ENCODE results near the gene RAB3C.

The RAB3C gene

GRCh38 chr5:58778888-58779287, 196.0 kb downstream of the RAB3C start:
- DNase-seq, result no peak

DNA sequence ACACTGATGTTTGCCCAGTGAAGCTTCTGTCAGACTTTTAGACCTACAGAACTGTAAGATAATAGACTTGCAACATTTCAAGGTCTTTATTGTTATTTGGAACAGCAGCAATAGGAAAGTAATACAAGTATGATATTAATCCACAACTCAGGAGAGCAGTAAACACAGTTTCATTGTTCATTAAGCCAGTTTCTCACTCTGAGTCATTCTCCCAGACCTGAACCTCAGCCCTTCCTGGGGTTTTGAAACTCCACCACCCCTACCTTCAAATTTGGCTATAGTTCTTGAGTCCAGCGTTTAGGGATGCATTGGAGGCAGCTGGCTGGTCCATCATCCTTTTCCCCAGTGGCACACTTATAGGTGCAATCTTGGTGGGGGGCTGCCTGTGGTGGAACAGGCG, 203.2 kb downstream of the RAB3C start:
- no peak for DNase-seq

DNA sequence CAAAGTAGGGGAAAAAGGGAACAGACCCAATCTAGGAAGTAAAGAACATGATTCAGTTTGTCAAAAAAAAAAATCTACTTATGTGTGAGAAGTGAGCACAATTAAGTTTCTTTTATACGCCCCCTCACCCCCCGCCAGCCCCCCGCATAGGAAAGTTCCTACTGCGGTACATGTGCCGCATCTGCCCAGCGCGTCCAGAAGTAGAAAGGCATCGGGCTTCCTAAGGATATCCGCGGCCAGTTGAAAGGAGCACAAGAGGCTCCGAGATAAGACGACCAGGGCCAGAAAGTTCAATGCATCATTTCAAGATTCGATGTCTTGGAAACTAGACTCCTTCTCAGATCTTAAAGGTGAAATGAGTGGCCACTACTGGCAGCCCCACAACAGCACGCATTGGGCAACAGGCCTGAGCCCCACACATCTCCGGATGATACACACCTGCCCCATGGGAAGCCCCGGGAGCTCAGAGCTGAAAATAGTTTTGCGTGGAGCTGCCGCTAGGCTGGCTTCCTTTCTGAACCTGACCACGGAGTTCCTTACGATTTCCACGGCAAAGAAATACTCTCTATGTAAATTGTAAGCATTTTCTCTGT, 203.9 kb downstream of the RAB3C start:
- no peak for DNase-seq

GRCh38 chr5:58787987-58788386, 205.1 kb downstream of the RAB3C start:
- DNase-seq, result no peak

- DNase-seq, result no peak
Measured at GRCh38 chr5:58793888-58794657, 211.2 kb downstream of the RAB3C start.

GRCh38 chr5:58794875-58795274, 212.0 kb downstream of the RAB3C start:
- DNase-seq, result no peak

DNA sequence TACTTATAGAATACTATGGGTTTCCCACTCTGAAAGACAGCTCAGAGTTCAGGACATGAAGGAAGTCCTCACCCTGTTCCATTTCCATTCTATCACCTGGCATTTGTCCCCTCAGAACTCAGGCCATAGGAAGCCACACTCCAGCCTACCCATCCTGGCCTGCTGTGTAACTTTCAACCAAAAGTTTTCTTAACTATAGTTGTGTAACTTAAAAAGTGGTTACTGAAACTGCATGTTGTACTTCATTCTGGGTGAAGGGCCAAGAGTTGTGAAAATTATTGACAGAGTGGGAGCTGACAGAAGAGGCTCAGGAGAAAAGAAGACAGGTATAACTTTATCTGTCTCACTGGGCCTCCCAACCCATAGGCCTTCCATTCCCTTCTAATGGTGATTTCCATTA, 212.5 kb downstream of the RAB3C start:
- no peak for DNase-seq

DNA sequence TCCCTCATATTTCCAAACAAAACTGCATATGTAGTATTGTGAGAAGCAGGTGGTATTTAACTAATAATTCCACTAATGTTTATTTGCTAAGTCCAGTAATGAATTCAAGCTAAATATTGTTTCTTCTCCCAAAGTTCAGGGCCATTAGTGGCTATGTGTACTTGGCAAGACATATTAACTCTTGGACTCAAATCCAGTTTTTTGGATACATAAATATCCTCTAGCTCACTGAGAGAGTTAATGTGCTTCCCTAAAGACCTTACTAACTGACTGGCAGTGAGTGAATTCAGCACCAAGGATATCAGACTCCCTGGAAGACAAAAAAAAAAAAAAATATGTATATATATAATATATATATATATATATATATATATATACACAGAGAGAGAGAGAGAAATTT, 214.1 kb downstream of the RAB3C start:
- no peak for DNase-seq

GRCh38 chr5:58800356-58800755, 217.5 kb downstream of the RAB3C start:
- no peak for DNase-seq

DNA sequence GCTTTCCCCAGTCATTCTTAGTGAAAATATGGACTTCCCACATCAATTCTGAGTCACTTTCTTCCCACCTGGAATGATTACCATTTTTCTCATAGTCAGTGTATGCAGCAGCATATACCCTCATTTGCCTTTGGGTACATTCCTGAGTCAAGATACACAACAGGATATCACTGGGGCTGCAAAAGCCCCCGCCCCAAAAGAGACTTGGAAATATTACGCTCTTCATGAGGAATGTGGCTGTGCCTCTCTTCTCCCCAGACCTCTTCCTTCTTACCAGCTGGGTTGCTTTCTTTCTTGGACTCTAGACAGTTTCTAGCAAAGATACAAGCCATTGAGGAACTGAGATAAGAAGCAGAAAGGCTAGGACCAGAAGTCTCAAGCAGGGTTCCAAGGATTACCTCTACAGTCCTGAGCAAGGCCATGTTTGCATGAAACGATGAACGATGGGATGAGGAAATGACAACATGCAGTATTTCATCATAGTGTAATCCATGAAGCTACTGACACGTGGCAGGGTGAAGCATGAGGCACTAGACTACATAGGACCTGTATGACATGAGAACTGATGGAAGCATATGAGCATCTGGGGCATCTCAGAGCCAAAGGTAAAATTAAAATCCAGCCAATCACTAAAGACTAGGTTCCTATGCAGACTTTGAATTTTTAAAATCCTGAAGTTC, 218.1 kb downstream of the RAB3C start:
- no peak for DNase-seq

- no peak for DNase-seq
Measured at GRCh38 chr5:58803056-58803455, 220.2 kb downstream of the RAB3C start.

DNA sequence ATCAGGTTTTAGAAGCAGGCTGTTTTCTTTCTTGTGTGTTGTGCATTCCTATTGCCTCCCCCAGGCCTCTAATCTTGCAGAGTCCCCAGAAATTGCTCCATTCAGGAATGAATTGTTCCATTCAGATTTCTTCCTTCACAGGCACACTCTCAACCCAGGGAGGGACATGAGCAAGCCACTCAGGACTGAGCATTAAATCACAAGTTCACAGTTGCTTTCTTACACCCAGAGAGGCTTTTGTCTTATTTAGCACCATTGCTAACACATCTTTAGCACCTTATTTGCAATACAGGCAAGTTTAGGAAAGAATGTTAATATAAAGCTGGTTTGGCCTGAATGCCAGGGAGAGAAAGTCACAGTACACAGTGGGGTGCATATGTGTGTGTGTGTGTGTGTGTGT, 221.4 kb downstream of the RAB3C start:
- DNase-seq, result no peak

GRCh38 chr5:58810086-58810485, 227.2 kb downstream of the RAB3C start:
- no peak for DNase-seq

GRCh38 chr5:58813855-58814254, 231.0 kb downstream of the RAB3C start:
- no peak for DNase-seq

GRCh38 chr5:58816181-58816731, 233.4 kb downstream of the RAB3C start:
- no peak for DNase-seq

DNA sequence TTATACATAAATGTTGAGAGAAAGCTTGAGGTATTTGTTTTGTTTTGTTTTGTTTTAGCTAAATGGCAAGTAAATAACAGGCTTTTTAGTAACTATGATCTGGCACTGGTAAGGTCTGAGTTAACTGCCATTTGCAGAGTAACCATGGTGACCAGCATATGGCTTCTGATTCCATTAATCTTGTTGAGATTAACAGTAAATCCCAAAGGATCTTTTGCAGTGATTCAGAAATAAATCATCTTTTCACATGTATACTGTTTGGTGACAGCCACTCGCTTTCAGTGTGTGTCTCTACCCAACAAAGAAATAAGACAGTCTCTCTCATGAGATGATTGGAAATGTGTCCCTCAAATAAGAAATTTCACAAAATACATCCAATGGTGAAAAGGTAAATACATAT, 235.6 kb downstream of the RAB3C start:
- no peak for DNase-seq

DNA sequence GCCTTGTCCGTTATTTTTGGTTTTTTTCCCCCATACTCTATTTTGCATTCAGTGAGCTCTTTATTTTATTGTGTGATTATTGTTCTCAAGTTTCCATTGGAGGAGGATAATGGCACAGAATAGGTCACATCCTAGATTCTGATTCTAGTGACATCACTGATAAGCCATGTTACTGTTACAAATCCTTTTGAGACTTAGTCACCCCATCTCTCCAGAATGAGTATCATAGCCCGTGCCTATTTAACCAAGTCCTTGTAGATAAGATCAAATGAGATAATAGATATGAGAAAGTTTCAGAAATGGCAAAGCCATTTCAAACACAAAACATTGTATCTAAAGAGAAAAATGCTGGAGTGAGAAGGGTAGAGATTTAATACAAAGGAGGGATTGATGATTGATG, 242.6 kb downstream of the RAB3C start:
- no peak for DNase-seq

GRCh38 chr5:58825899-58826298, 243.0 kb downstream of the RAB3C start:
- DNase-seq, result no peak

GRCh38 chr5:58827463-58827862, 244.6 kb downstream of the RAB3C start:
- no peak for DNase-seq

DNA sequence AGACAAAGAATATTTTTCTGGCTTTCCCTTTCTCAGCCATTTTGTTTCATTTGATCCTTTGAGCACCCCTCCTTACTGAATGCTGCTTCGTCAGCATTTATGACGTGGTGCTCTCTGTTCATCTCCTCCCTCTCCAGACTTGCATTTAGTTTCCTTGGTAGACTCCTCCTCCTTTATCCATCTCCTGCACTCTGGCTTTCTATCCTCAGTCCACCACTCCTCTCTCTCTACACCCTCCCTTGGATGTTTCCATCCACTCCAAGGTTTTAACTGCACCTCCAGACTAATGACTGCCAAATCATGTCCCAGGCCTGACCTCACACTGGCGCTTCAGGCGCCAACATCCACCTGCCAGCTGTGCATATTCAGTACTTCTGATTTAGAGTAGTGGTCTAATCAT, 245.4 kb downstream of the RAB3C start:
- no peak for DNase-seq

- DNase-seq, result no peak
Measured at GRCh38 chr5:58834242-58835225, 251.7 kb downstream of the RAB3C start.

DNA sequence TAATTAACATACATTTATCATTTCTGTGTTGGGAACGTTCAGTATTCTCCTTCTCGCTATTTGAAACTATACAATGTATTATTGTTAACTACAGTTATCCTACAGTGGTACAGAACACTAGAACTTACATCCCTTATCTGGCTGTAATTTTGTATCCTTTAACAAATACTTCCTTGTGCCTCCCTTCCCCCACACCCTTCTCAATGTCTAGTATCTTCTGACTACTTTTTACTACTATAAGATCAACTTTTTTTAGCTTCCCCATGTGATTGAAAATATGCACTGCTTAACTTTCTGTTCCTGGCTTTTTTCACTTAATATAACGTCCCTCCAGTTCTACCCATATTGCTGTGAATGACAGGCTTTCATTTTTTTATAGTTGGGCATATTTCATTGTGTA, 253.5 kb downstream of the RAB3C start:
- no peak for DNase-seq

DNA sequence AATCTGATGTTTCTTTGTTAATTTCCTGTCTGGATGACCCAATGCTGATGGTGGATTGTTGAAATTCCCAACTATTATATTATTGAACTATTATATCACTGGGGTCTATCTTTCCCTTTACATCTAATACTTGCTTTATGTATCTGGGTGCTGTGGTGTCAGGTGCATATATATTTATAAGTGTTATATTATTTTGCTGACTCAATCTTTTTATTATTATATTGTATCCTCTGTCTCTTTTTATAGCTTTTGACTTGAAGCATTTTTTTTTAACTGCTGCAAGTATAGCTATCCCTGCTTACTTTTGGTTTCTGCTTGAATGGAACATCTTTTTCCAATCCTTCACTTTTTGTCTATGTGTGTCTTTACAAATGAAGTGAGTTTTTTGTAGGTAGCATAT, 255.9 kb downstream of the RAB3C start:
- no peak for DNase-seq

Measured in activated T-cell treated with anti-CD3 and anti-CD28 coated beads for 4 hours (primary cell).